GM23248 (cell line): ENCODE measurements around the gene ACOX3. TPM values are rescaled to one million over a fixed set of nuclear protein-coding genes. Genes with fewer than 3 reads are reported as not detected.

Experiments
- DNase-seq: peaks from one replicate; pipeline ENCODE4 v3.0.0-alpha.2; 2015
- H2AFZ ChIP-seq: fragments of 200-600 bp; sonication (generic); 2 replicates; pipeline ENCODE4 v1.6.1; 2016; ENCODE audit warnings: antibody characterized with exemption
- H3F3A ChIP-seq: fragments of 200-600 bp; sonication (generic); 2 replicates; pipeline ENCODE4 v1.6.1; 2016; ENCODE audit warnings: mild to moderate bottlenecking, antibody characterized with exemption, mixed run types; ENCODE audit not compliant: insufficient read depth
- H3K27ac ChIP-seq: fragments of 200-600 bp; sonication (generic); 2 replicates; pipeline ENCODE4 v1.5.1; 2016; ENCODE audit warnings: mild to moderate bottlenecking
- H3K27me3 ChIP-seq: fragments of 200-600 bp; sonication (generic); replicated peaks from 2 replicates; pipeline ENCODE4 v1.6.1; 2016; ENCODE audit warnings: mild to moderate bottlenecking; ENCODE audit not compliant: insufficient read depth
- H3K36me3 ChIP-seq: fragments of 200-600 bp; sonication (generic); 2 replicates; pipeline ENCODE4 v1.6.1; 2016; ENCODE audit warnings: low read depth, mild to moderate bottlenecking
- H3K4me1 ChIP-seq: fragments of 200-600 bp; sonication (generic); 2 replicates; pipeline ENCODE4 v1.6.1; 2016; ENCODE audit warnings: mild to moderate bottlenecking; ENCODE audit not compliant: insufficient read depth
- H3K4me2 ChIP-seq: fragments of 200-600 bp; sonication (generic); one replicate; pipeline ENCODE4 v1.6.1; 2016; ENCODE audit warnings: mild to moderate bottlenecking; ENCODE audit not compliant: unreplicated experiment
- H3K4me3 ChIP-seq: fragments of 200-600 bp; sonication (generic); 2 replicates; pipeline ENCODE4 v1.5.1; 2016; ENCODE audit warnings: mild to moderate bottlenecking
- H3K79me2 ChIP-seq: fragments of 200-600 bp; sonication (generic); 2 replicates; pipeline ENCODE4 v1.6.1; 2016; ENCODE audit warnings: mild to moderate bottlenecking; ENCODE audit not compliant: insufficient read depth
- H3K9ac ChIP-seq: fragments of 200-600 bp; sonication (generic); 2 replicates; pipeline ENCODE4 v1.6.1; 2016; ENCODE audit warnings: mild to moderate bottlenecking
- H3K9me2 ChIP-seq: fragments of 200-600 bp; sonication (generic); 2 replicates; pipeline ENCODE4 v1.6.1; 2016; ENCODE audit warnings: mixed run types, mild to moderate bottlenecking, moderate library complexity; ENCODE audit not compliant: insufficient read depth
- H3K9me3 ChIP-seq: fragments of 200-600 bp; sonication (generic); one replicate; pipeline ENCODE4 v1.6.1; 2017; ENCODE audit warnings: low read depth
- H4K20me1 ChIP-seq: fragments of 200-600 bp; sonication (generic); 2 replicates; pipeline ENCODE4 v1.6.0; 2016; ENCODE audit not compliant: insufficient read depth
- EZH2 ChIP-seq: fragments of 200-600 bp; sonication (generic); IDR thresholded peaks from 2 replicates; pipeline ENCODE4 v1.6.1; 2018; ENCODE audit warnings: antibody characterized with exemption, mild to moderate bottlenecking; ENCODE audit not compliant: insufficient read depth, poor library complexity, severe bottlenecking
- EZH2phosphoT487 ChIP-seq: fragments of 200-600 bp; sonication (generic); IDR thresholded peaks from 2 replicates; pipeline ENCODE4 v1.6.1; 2018; ENCODE audit warnings: antibody characterized with exemption, moderate library complexity, mild to moderate bottlenecking, low read depth; ENCODE audit not compliant: insufficient read depth
- WGBS, 2 experiments: methylation state at CpG; one replicate each; pipeline ENCODE4 v1.1.6; 2015 to 2017; ENCODE audit warnings: low lambda C conversion rate in 2 of 2, low coverage in 1 of 2; ENCODE audit errors: missing lambda C conversion rate in 2 of 2; 5-methylcytosine and 5-hydroxymethylcytosine counted together
- in situ Hi-C: fragments of 300-500 bp; cut with MboI; formaldehyde crosslinking; loops from 2 replicates; pipeline ENCODE4 v1.15.0; 2020
- polyA plus RNA-seq: library from polyadenylated mRNA; unstranded; fragments of >200 nt; fragmentation: Nextera tagmentation; extraction: Ambion mirVana; gene quantifications from 2 replicates; pipeline ENCODE4 v1.2.1, GENCODE V29; 2016
- total RNA-seq: library from RNA; depleted of rRNA; stranded (reverse); fragments of >200 nt; shearing (Covaris generic); gene quantifications from 2 replicates; pipeline ENCODE4 v1.2.3, GENCODE V29; 2014

Gene ACOX3
- total and polyA plus RNA-seq, 2 experiments from 2014 or later = 24.7 to 33.8 TPM

DNA sequence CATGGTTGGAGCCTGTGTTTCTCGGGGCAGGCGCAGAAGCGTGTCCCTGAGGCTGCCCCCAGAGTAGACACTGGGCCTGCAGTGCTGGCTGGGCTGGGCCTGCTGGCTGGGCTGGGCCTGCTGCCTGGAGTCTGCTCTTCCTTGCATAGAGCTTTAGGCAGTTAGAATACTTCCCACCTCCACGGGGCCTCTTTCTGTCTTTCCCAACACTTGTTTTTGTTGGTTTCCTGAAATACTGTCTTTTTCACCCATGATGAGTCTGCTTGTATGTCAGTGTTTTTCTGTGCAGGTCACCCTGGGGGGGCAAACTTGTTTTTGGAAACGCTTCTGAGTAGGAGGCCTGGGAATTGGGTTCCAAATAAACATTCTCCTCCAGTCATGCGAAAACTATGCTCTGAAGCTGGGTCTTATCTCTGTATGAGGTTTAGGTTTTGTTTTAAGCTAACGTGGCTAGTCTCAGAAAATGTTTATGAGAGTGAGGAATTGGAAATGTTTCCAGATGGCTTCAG, 32.2 kb upstream of the ACOX3 start:
- Histone ChIP-seq H3K36me3 (peaks cover 8% of the 10 kb centered on the region; the same call in 1 of the 2 replicates), H3K27me3 (no peaks in the 10 kb centered on the region), H3K9me3 (no peaks in the 10 kb centered on the region), H2AFZ (no peak overlapping the region), H3K4me3 (no peak overlapping the region), H3K4me1 (peaks cover 16% of the 10 kb centered on the region), H3K27ac (peak overlapping the region; percentile 88), H3K9ac (peak overlapping the region; percentile 78), H3K4me2 (peak overlapping the region; percentile 20), H3K79me2 (no peaks in the 10 kb centered on the region), H4K20me1 (no peaks in the 10 kb centered on the region; the same call in 1 of the 2 replicates), H3F3A (peaks cover 17% of the 10 kb centered on the region), H3K9me2 (no peaks in the 10 kb centered on the region)
- in situ Hi-C loops = loop anchor here (10.0 kb wide), 1 partner anchor 122 kb away; the partner anchor contains the start of gene CPZ
- peak; percentile 96 for DNase-seq
- WGBS, 2 experiments = 14 to 18% methylated on average over 7 of the region's 7 CpGs
- TF ChIP-seq EZH2phosphoT487 (peak; percentile 75; the same call in 1 of the 2 replicates), EZH2 (no peak)

DNA sequence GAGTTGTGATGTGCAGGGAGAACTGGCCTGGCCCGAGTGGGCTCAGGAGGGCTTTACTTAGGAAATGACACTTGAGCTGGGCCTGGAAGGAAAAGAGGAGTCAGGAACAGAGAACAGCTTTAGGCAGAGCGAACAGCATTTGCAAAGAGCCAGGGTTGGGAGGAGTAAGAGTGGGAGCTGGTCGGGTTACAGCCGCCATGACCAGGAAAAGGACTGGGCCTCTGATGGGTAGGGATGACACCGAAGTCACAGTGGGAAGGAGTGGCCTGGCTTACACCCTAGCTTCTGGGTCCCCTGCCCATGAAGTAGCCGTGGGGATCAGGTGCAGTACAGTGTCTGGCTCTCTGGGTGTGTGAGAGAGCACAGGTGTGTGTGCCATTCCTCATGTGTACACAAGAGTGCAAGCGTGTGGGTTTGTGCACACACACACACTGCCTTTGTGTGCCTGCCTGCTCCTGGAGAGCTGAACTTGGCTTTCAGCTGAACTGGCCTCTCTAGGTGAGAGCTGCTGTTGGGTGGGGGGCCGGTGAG, 31.7 kb upstream of the ACOX3 start:
- Histone ChIP-seq H4K20me1 (no peaks in the 10 kb centered on the region; the same call in 1 of the 2 replicates), H3K4me3 (no peak overlapping the region), H3K27me3 (no peaks in the 10 kb centered on the region), H3K36me3 (peaks cover 8% of the 10 kb centered on the region; the same call in 1 of the 2 replicates), H3K4me2 (peak overlapping the region; percentile 20), H3K79me2 (no peaks in the 10 kb centered on the region), H2AFZ (no peak overlapping the region), H3K9me2 (no peaks in the 10 kb centered on the region), H3K27ac (peak overlapping the region; percentile 88), H3K9me3 (no peaks in the 10 kb centered on the region), H3F3A (peaks cover 17% of the 10 kb centered on the region), H3K9ac (peak overlapping the region; percentile 78), H3K4me1 (peaks cover 16% of the 10 kb centered on the region)
- TF ChIP-seq EZH2 = no peak
- TF ChIP-seq EZH2phosphoT487 = no peak
- 88 to 89% methylated on average over 8 of the region's 8 CpGs for whole genome bisulfite sequencing, 2 experiments
- no peak for DNase-seq
- in situ Hi-C loops = loop anchor here (10.0 kb wide), 1 partner anchor 123 kb away; the partner anchor contains the start of gene CPZ

DNA sequence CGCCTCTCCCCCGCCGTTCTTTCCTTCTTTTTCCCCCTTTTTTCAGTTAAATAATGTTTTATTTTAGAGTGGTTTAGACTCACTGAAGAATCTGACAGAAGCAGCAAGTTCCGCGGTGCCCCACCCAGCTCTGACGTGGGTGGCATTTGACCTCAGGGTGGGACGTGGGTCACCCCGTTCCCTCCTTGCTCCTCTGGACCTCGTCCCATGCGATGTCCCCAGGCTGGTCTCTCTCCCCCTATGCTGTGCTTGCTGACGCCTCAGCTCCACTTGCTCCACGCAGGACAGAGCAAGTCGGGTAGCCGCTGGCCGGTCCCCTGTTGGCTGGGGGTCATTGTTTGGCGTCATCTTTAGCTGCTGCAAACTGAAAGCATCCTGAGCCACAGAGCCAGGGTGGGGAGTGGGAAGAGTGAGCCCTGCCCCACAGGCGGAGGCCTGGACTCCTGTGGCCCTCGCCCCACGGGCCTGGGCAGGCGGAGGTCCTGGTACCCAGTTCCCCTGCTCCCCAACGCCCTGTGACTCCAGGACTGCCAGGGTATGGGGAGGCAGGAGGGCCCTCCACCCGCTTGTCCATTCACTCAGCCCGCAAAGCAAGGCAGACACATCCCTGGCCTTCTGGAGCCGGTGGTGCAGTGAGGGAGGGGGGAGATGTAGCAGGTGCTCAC, 30.8 kb upstream of the ACOX3 start:
- in situ Hi-C loops = loop anchor here (10.0 kb wide), 1 partner anchor 123 kb away; the partner anchor contains the start of gene CPZ
- Histone ChIP-seq H3K36me3 (peaks cover 8% of the 10 kb centered on the region; the same call in 1 of the 2 replicates), H3K4me3 (no peak overlapping the region), H4K20me1 (no peaks in the 10 kb centered on the region; the same call in 1 of the 2 replicates), H3F3A (peaks cover 17% of the 10 kb centered on the region), H2AFZ (no peak overlapping the region), H3K9ac (no peak overlapping the region), H3K9me2 (no peaks in the 10 kb centered on the region), H3K27me3 (no peaks in the 10 kb centered on the region), H3K79me2 (no peaks in the 10 kb centered on the region), H3K27ac (no peak overlapping the region), H3K4me1 (peaks cover 16% of the 10 kb centered on the region), H3K4me2 (no peak overlapping the region), H3K9me3 (no peaks in the 10 kb centered on the region)
- WGBS, 2 experiments = 95 to 96% methylated on average over 22 to 24 of the region's 24 CpGs
- no peak for TF ChIP-seq EZH2
- no peak for TF ChIP-seq EZH2phosphoT487
- DNase-seq = no peak

DNA sequence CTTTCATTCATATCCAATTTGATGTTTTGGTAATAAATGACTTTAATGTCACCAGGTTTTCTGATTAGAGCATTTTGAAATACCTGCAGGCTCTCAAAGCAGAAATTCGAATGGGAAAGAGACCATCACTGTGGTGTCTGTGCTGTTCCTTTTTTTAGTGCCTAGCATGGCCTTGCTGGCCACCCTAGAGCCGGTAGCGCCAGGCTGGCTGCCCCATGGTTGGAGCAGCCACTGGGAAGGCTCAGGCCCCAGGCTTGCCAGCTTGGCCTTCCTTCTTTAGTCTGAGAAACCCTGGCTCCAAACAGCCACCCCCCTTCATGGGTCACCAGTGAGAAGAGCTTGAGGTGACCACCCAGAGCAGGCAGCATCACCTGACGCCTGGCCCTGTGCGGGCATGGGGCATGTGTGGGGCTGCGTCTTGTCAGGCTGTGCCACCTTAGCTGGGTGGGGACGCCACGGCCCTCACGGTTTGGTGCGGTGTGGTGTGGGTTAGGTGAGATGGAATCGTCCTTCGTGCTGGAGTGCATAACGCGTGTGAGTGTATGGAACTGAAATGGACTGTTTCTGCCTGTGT, 30.0 kb upstream of the ACOX3 start:
- Histone ChIP-seq H3K4me3 (no peak overlapping the region), H3F3A (peaks cover 17% of the 10 kb centered on the region), H4K20me1 (no peaks in the 10 kb centered on the region; the same call in 1 of the 2 replicates), H3K79me2 (no peaks in the 10 kb centered on the region), H3K4me2 (no peak overlapping the region), H3K9me2 (no peaks in the 10 kb centered on the region), H3K9me3 (no peaks in the 10 kb centered on the region), H2AFZ (no peak overlapping the region), H3K9ac (no peak overlapping the region), H3K27me3 (no peaks in the 10 kb centered on the region), H3K4me1 (peaks cover 16% of the 10 kb centered on the region), H3K27ac (no peak overlapping the region), H3K36me3 (peaks cover 3% of the 10 kb centered on the region; the same call in 1 of the 2 replicates)
- DNase-seq = no peak
- in situ Hi-C loops = loop anchor here (10.0 kb wide), 1 partner anchor 124 kb away; the partner anchor contains the start of gene CPZ
- TF ChIP-seq EZH2 (no peak), EZH2phosphoT487 (no peak)
- 96 to 98% methylated on average over 14 of the region's 14 CpGs for WGBS, 2 experiments
